Sigmoid colon (tissue), 7 donors: Measurements from ENCODE around the gene DCTN3. TPM values are rescaled to one million over a fixed set of nuclear protein-coding genes. Genes with fewer than 3 reads are reported as not detected.
A peak's percentile ranks its signal among the peaks of the same experiment; 100 is the strongest.

Experiments
- DNase-seq: peaks from one replicate; pipeline ENCODE4 v3.0.0-alpha.2; 2019
- H3K27ac ChIP-seq, 4 donors: fragments of 200-600 bp; sonication (generic); one replicate each; pipeline ENCODE4 v1.5.1; 2016 to 2019; ENCODE audit warnings: mild to moderate bottlenecking in 1 of 4
- H3K27me3 ChIP-seq, 3 donors: fragments of 200-600 bp; sonication (generic); one replicate each; pipeline ENCODE4 v1.5.1; 2019; ENCODE audit warnings: mild to moderate bottlenecking in 1 of 3
- H3K36me3 ChIP-seq, 4 donors: fragments of 200-600 bp; sonication (generic); one replicate each; pipeline ENCODE4 v1.5.1; 2016 to 2019
- H3K4me1 ChIP-seq, 4 donors: fragments of 200-600 bp; sonication (generic); one replicate each; pipeline ENCODE4 v1.5.1; 2017 to 2019
- H3K4me3 ChIP-seq, 4 donors: fragments of 200-600 bp; sonication (generic); one replicate each; pipeline ENCODE4 v1.5.1; 2017 to 2019; ENCODE audit warnings: mild to moderate bottlenecking in 2 of 4, moderate library complexity in 1 of 4
- H3K9me3 ChIP-seq, 4 donors: fragments of 200-600 bp in 3 of 4; sonication (generic) in 3 of 4; one replicate each; pipeline versions ENCODE4 v1.5.1 to v1.6.1; 2013 to 2019
- CTCF ChIP-seq, 4 experiments: fragments of 450-650 bp in 3 of 4; fragments of 200-600 bp in 1 of 4; IDR thresholded peaks; one replicate each; pipeline ENCODE4 v1.5.1; 2016 to 2019; ENCODE audit warnings: antibody characterized with exemption in 4 of 4, mild to moderate bottlenecking in 3 of 4, moderate library complexity in 2 of 4
- EP300 ChIP-seq, 4 donors: sonication (generic); formaldehyde crosslinking; IDR thresholded peaks; one replicate each; pipeline ENCODE4 v1.6.1; 2017; ENCODE audit warnings: antibody characterized with exemption in 4 of 4
- POLR2A ChIP-seq, 2 donors: fragments of 450-650 bp; IDR thresholded peaks; one replicate each; pipeline ENCODE4 v1.6.1; 2016; ENCODE audit warnings: antibody characterized with exemption in 2 of 2, mild to moderate bottlenecking in 2 of 2, moderate library complexity in 2 of 2
- POLR2AphosphoS5 ChIP-seq, 4 donors: sonication (generic); formaldehyde crosslinking; IDR thresholded peaks; one replicate each; pipeline ENCODE4 v1.6.1; 2017; ENCODE audit warnings: antibody characterized with exemption in 4 of 4
- WGBS, 2 donors: extraction: QIAGEN DNeasy Blood & Tissue Kit; methylation state at CpG; one replicate each; pipeline ENCODE4 v1.1.7; 2013; 5-methylcytosine and 5-hydroxymethylcytosine counted together
- intact Hi-C: fragments of 100-400 bp; cut with DNase I; formaldehyde crosslinking; loops from one replicate; pipeline ENCODE4 v1.15.1; 2023
- polyA plus RNA-seq, 3 donors: library from polyadenylated mRNA; stranded (reverse); fragments of 200-250 nt; gene quantifications; one replicate each; pipeline ENCODE4 v1.2.3, GENCODE V29; 2013
- total RNA-seq, 4 donors: library from RNA; depleted of rRNA; stranded (reverse); fragments of >200 nt; gene quantifications; one replicate each; pipeline ENCODE4 v1.1.0, GENCODE V29; 2016
- donor health status: healthy with polysubstance abuse.
- donor health status: Bipolar disorder and iron deficiency.
- donor health status: healthy.

DCTN3 gene
- total and polyA plus RNA-seq, 7 donors = 59.6 to 122 (median 90.7) TPM

DNA sequence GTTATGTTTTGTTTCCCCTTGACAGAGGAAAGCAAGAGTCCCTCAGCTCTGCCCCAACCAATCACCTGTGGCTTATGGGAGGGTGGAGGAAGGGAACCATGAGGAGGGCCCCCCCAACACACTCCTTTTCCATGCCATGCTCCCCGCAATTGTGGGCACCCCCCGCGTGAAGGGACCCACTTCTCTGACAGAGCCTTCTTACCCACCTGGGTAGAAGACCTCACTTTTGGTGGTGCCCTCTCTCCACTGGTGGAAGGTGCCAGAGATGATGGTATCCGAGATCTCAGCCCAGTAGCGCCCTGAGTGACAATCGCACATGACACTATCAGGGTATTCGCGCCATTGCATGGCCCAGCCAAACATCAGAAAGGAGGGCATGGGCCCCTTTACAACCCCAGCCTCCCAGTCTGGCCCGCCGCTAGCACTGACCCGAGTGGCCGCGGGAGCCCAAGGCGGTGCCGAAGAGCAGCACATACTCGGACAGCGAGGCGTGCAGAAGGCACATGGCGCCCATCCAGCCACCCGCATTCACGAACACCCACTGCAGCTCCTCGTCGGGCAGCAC is 16.6 kb upstream of the DCTN3 start:
- H3K4me1 ChIP-seq = peaks cover 0 to 33% (median 30%) of the 10 kb centered on the region in 4 donors
- TF ChIP-seq EP300 (IDR thresholded peaks at IDR 0.05) (no peak), POLR2A (IDR thresholded peaks at IDR 0.05) (no peak), POLR2AphosphoS5 (IDR thresholded peaks at IDR 0.05) (no peak), CTCF (IDR thresholded peaks at IDR 0.05) (no peak)
- no peaks in the 10 kb centered on the region for H3K9me3 ChIP-seq
- H3K27ac ChIP-seq = peak overlapping the region; percentile 85 to 91 (median 87)
- 4 to 8% methylated on average over 23 of the region's 23 CpGs for WGBS, 2 donors
- no peak for DNase-seq
- intact Hi-C loops = no loop called here
- no peaks in the 10 kb centered on the region for H3K27me3 ChIP-seq
- peak overlapping the region; percentile 58 to 69 (median 65) for H3K4me3 ChIP-seq
- peaks cover 0 to 12% (median 3%) of the 10 kb centered on the region in 4 donors for H3K36me3 ChIP-seq

- WGBS, 2 donors = 91 to 95% methylated on average over 14 of the region's 14 CpGs
- Histone ChIP-seq H3K4me3 (no peak overlapping the region), H3K36me3 (peaks cover 0 to 12% (median 3%) of the 10 kb centered on the region in 4 donors), H3K27ac (no peak overlapping the region), H3K4me1 (peaks cover 0 to 33% (median 30%) of the 10 kb centered on the region in 4 donors), H3K27me3 (no peaks in the 10 kb centered on the region), H3K9me3 (no peaks in the 10 kb centered on the region)
- DNase-seq = no peak
- intact Hi-C loops = no loop called here
- TF ChIP-seq POLR2A (IDR thresholded peaks at IDR 0.05) = no peak
- no peak for TF ChIP-seq POLR2AphosphoS5 (IDR thresholded peaks at IDR 0.05)
- TF ChIP-seq CTCF (IDR thresholded peaks at IDR 0.05) = no peak
- no peak for TF ChIP-seq EP300 (IDR thresholded peaks at IDR 0.05)
Observed at GRCh38 chr9:34635556-34635955, 15.3 kb upstream of the DCTN3 start.

GRCh38 chr9:34634551-34635248 is 14.4 kb upstream of the DCTN3 start:
- Histone ChIP-seq H3K4me3 (no peak overlapping the region), H3K9me3 (no peaks in the 10 kb centered on the region), H3K27ac (no peak overlapping the region), H3K4me1 (peaks cover 0 to 33% (median 30%) of the 10 kb centered on the region in 4 donors), H3K27me3 (peaks cover under 1 to 5% (median under 1%) of the 10 kb centered on the region in 3 donors), H3K36me3 (peaks cover 0 to 12% (median 3%) of the 10 kb centered on the region in 4 donors)
- DNase-seq = no peak
- 87 to 92% methylated on average over 3 of the region's 3 CpGs for WGBS, 2 donors
- TF ChIP-seq EP300 (IDR thresholded peaks at IDR 0.05) (no peak), POLR2A (IDR thresholded peaks at IDR 0.05) (no peak), CTCF (IDR thresholded peaks at IDR 0.05) (no peak), POLR2AphosphoS5 (IDR thresholded peaks at IDR 0.05) (no peak)
- intact Hi-C loops = loop anchor here (1.0 kb wide), 1 partner anchor 22 kb away; the partner anchor contains the start of gene RPP25L

- DNase-seq = peak; percentile 79
- Histone ChIP-seq H3K4me3 (no peak overlapping the region), H3K27ac (no peak overlapping the region), H3K4me1 (peaks cover 0 to 38% (median 35%) of the 10 kb centered on the region in 4 donors), H3K36me3 (peaks cover 0 to 12% (median 3%) of the 10 kb centered on the region in 4 donors), H3K9me3 (no peaks in the 10 kb centered on the region), H3K27me3 (peaks cover 7 to 12% (median 8%) of the 10 kb centered on the region in 3 donors)
- intact Hi-C loops = loop anchor here (1.0 kb wide), 1 partner anchor 22 kb away; the partner anchor contains the start of gene RPP25L
- TF ChIP-seq POLR2A (IDR thresholded peaks at IDR 0.05) = no peak
- peak; percentile 77 to 83 (median 81) for TF ChIP-seq CTCF (IDR thresholded peaks at IDR 0.05)
- WGBS, 2 donors = 21 to 25% methylated on average over 3 of the region's 3 CpGs
Observed at GRCh38 chr9:34633851-34634550, 13.7 kb upstream of the DCTN3 start.
